Measurements from ENCODE around the gene PTCH2.
"Not testable (repeated sequence)": the region's sequence is repeated elsewhere in the genome, so short reads cannot be mapped to it uniquely, and the experiment has no call there.

Gene PTCH2

GRCh38 chr1:44838294-44838693 is 4.8 kb downstream of the PTCH2 start:
- DNase-seq (ENCODE audit: low spot score), result not testable (repeated sequence)

GRCh38 chr1:44835738-44836675 is 7.0 kb downstream of the PTCH2 start:
- DNase-seq (ENCODE audit: low spot score), result peak; percentile 85

- DNase-seq (ENCODE audit: low spot score), result no peak
Observed at GRCh38 chr1:44834328-44834727, 8.7 kb downstream of the PTCH2 start.

GRCh38 chr1:44832056-44832705 is 10.9 kb downstream of the PTCH2 start:
- no peak for DNase-seq (ENCODE audit: low spot score)

- no peak for DNase-seq (ENCODE audit: low spot score)
Observed at GRCh38 chr1:44831516-44831915, 11.5 kb downstream of the PTCH2 start.

GRCh38 chr1:44830900-44831304 is 12.2 kb downstream of the PTCH2 start:
- no peak for DNase-seq (ENCODE audit: low spot score)

- no peak for DNase-seq (ENCODE audit: low spot score)
Observed at GRCh38 chr1:44829506-44830384, 13.3 kb downstream of the PTCH2 start.

- no peak for DNase-seq (ENCODE audit: low spot score)
Observed at GRCh38 chr1:44828841-44829440, 14.1 kb downstream of the PTCH2 start.

GRCh38 chr1:44828003-44828651 is 14.9 kb downstream of the PTCH2 start:
- no peak for DNase-seq (ENCODE audit: low spot score)

GRCh38 chr1:44827197-44828002 is 15.7 kb downstream of the PTCH2 start:
- DNase-seq (ENCODE audit: low spot score), result no peak

GRCh38 chr1:44826375-44827196 is 16.5 kb downstream of the PTCH2 start:
- DNase-seq (ENCODE audit: low spot score), result no peak

GRCh38 chr1:44824392-44824791 is 18.7 kb downstream of the PTCH2 start:
- DNase-seq (ENCODE audit: low spot score), result not testable (repeated sequence)

- no peak for DNase-seq (ENCODE audit: low spot score)
Observed at GRCh38 chr1:44822981-44823451, 20.0 kb downstream of the PTCH2 start.

GRCh38 chr1:44822131-44822701 is 20.8 kb downstream of the PTCH2 start:
- DNase-seq (ENCODE audit: low spot score), result no peak

GRCh38 chr1:44821240-44821715 is 21.8 kb downstream of the PTCH2 start:
- no peak for DNase-seq (ENCODE audit: low spot score)

- DNase-seq (ENCODE audit: low spot score), result no peak
Observed at GRCh38 chr1:44820328-44821239, 22.5 kb downstream of the PTCH2 start.

GRCh38 chr1:44819608-44820327 is 23.3 kb downstream of the PTCH2 start:
- peak; percentile 82 for DNase-seq (ENCODE audit: low spot score)
